Right lobe of liver (tissue), 4 donors: ENCODE results near the gene DHFR2.

ENCODE experiments used
- CTCF ChIP-seq, 4 donors: fragments of 200-600 bp in 3 of 4; fragments of 450-650 bp in 1 of 4; IDR thresholded peaks; one replicate each; pipeline versions ENCODE4 v1.5.1 to v1.8.0; 2016 to 2022; ENCODE audit warnings: antibody characterized with exemption in 4 of 4, mild to moderate bottlenecking in 2 of 4
- POLR2A ChIP-seq: fragments of 450-650 bp; IDR thresholded peaks from one replicate; pipeline ENCODE4 v1.6.1; 2017; ENCODE audit warnings: antibody characterized with exemption, mild to moderate bottlenecking
- donor health status: DM: no; HTN: no; CAD: no.
- donor health status: DM: no; HTN: no; CAD: no.
- donor health status: DM: no; HTN: yes; CAD: no.

DNA sequence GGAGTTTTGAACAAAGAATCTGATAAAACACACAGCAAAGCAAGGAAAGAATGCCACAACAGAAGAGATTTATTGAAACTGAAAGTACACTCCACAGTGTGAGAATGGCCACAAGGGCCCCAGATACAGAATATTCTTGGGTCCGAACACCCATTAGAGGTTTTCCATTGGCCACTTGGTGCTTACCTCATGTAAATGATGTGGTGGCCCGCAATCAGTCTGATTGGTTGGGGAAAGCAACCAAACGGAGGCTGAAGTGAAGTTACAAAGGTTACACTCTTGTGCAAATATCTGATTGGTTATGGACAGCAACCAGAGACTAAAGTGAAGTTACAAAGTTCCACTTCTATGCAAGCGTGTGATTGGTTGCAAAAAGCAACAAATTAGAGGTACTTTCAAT is 20.5 kb upstream of the DHFR2 start:
- TF ChIP-seq CTCF (IDR thresholded peaks at IDR 0.05) (no peak), POLR2A (no peak)
